Measurements from ENCODE around the gene CYP3A5.
"Not testable (repeated sequence)": the region's sequence is repeated elsewhere in the genome, so short reads cannot be mapped to it uniquely, and the experiment has no call there.

CYP3A5 gene

DNA sequence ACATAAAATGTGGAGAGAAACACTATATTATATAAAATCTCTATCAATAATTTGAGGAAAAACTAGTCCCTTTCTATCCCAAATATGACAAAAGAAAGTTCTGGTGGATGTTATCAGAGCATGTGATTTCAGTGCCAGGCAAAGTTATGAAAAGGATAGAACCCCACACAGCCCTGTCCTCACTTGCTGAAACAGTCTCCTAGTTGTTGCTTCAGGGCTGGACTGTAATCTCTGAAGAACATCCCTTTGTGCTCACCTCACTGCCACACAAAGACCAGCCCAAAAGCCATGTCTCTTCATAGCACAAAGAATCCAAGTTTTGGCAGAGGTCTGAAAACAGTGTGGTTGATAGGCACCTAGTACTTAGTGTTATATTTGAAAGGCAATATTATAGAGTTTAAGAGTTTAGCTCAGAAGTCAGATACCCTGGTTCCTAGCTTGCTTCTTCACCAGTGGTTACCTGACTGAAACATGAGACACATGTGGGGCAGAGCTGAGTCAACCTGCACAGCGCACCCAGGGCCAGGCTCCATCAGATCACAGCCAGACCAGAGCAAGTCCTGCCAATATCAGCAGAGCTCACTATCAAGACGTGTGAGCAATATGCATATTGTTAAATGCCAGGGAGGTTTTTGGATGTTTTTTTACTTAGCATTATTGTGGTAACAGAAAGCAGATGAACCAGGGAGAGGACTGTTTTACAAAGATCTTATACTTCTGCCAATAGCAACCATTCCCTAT lies 30.2 kb upstream of the CYP3A5 start:
- no peak for DNase-seq (ENCODE audit: low spot score)
- in situ Hi-C loops (cut with MboI; ENCODE audit: low pct_unique_long_range_greater_than_20kb, low sequenced_read_pairs, unreplicated experiment) = no loop called here
- TF ChIP-seq CTCF (IDR thresholded peaks at IDR 0.05; ENCODE audit: extremely low read depth, insufficient read depth, missing control alignments) = no peak

DNA sequence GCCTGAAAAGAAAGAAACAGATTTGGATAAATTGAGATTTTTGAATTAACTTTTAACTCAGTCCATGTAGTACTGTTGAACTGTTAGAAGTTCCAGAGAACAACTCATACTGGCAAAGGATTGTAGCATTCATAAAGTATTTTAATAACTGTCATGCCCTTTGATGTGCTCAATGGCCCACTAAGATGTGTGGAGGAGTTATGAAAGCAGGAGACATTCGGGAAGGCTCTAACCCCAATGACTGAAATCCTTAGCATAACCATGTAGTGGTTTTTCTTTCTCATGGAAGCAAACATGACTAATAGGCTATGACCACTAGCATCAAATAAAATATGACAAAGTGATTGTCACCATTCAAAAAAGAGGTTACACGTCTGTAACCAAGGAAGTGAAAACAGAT lies 29.5 kb upstream of the CYP3A5 start:
- DNase-seq (ENCODE audit: low spot score) = no peak
- no peak for TF ChIP-seq CTCF (IDR thresholded peaks at IDR 0.05; ENCODE audit: extremely low read depth, insufficient read depth, missing control alignments)
- in situ Hi-C loops (cut with MboI; ENCODE audit: low pct_unique_long_range_greater_than_20kb, low sequenced_read_pairs, unreplicated experiment) = no loop called here

DNA sequence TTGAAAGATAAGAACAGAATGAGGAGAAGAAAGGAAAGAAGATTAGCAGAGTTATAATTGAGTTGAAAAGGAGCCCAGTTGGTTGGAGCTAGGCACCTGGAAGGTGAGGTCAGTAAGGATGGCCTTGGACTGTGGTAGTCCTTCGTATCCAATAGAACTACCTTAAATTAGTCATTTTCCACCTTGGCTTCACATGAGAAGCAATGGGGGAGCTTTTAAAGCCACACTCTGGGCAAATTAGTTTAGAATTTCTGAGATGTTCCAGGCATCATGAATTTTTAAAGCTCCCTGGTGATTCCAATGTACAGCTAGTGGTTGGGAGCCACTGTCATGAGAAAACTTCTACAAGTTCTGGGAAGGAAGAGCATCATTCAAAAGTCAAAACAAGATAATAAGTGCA lies 27.3 kb upstream of the CYP3A5 start:
- in situ Hi-C loops (cut with MboI; ENCODE audit: low pct_unique_long_range_greater_than_20kb, low sequenced_read_pairs, unreplicated experiment) = no loop called here
- no peak for DNase-seq (ENCODE audit: low spot score)
- TF ChIP-seq CTCF (IDR thresholded peaks at IDR 0.05; ENCODE audit: extremely low read depth, insufficient read depth, missing control alignments) = no peak

DNA sequence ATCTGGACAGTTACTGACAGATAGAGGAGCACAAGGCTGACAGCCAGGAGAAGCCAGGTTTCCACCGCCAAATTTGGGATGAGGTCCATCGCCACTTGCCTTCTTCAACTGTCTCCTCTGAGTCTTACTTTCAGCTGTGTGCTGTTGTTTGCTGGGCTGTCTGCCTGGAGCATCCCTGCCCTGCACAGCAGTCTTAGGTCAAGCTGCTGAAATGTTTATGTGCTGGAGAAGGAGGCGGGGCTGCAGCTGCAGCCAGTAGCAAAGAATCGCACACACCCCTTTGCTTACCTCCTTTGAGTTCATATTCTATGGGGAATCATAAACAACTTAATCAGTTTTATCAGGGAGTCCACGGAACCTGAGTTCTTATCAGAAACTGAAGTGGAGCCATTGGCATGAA lies 20.1 kb upstream of the CYP3A5 start:
- in situ Hi-C loops (cut with MboI; ENCODE audit: low pct_unique_long_range_greater_than_20kb, low sequenced_read_pairs, unreplicated experiment) = no loop called here
- TF ChIP-seq CTCF (IDR thresholded peaks at IDR 0.05; ENCODE audit: extremely low read depth, insufficient read depth, missing control alignments) = no peak
- DNase-seq (ENCODE audit: low spot score) = no peak

- in situ Hi-C loops (cut with MboI; ENCODE audit: low pct_unique_long_range_greater_than_20kb, low sequenced_read_pairs, unreplicated experiment); DNase-seq (ENCODE audit: low spot score): not testable (repeated sequence)
Observed at GRCh38 chr7:99698867-99699730, 19.3 kb upstream of the CYP3A5 start.

GRCh38 chr7:99694912-99695304 lies 15.1 kb upstream of the CYP3A5 start:
- DNase-seq (ENCODE audit: low spot score) = no peak
- TF ChIP-seq CTCF (IDR thresholded peaks at IDR 0.05; ENCODE audit: extremely low read depth, insufficient read depth, missing control alignments) = no peak
- in situ Hi-C loops (cut with MboI; ENCODE audit: low pct_unique_long_range_greater_than_20kb, low sequenced_read_pairs, unreplicated experiment) = no loop called here
